IPS-15b (cell line): ENCODE measurements around the gene INS.
"Not testable (repeated sequence)": the region's sequence is repeated elsewhere in the genome, so short reads cannot be mapped to it uniquely, and the experiment has no call there.

Source experiments
- H3K27me3 ChIP-seq: one replicate; pipeline ENCODE4 v1.6.1; 2013; ENCODE audit warnings: low read length; ENCODE audit not compliant: control insufficient read depth, insufficient read depth
- H3K36me3 ChIP-seq: one replicate; pipeline ENCODE4 v1.6.1; 2013; ENCODE audit warnings: low read length; ENCODE audit not compliant: control insufficient read depth, insufficient read depth
- H3K4me1 ChIP-seq: one replicate; pipeline ENCODE4 v1.6.1; 2013; ENCODE audit warnings: mild to moderate bottlenecking, low read length; ENCODE audit not compliant: control insufficient read depth, insufficient read depth
- H3K4me3 ChIP-seq: one replicate; pipeline ENCODE4 v1.5.1; 2013; ENCODE audit warnings: low read depth, low read length
- H3K9ac ChIP-seq: one replicate; pipeline ENCODE4 v1.6.1; 2013; ENCODE audit warnings: low read depth, mild to moderate bottlenecking, low read length
- H3K9me3 ChIP-seq: one replicate; pipeline ENCODE4 v1.6.1; 2013; ENCODE audit warnings: mild to moderate bottlenecking, low read length; ENCODE audit not compliant: control insufficient read depth, insufficient read depth

The INS gene

GRCh38 chr11:2129699-2130366 is 31.2 kb downstream of the INS start:
- Histone ChIP-seq H3K4me1 (no peaks in the 10 kb centered on the region), H3K27me3 (no peaks in the 10 kb centered on the region), H3K36me3 (no peaks in the 10 kb centered on the region), H3K9me3 (no peaks in the 10 kb centered on the region), H3K9ac (no peak overlapping the region), H3K4me3 (no peak overlapping the region)

- no peaks in the 10 kb centered on the region for H3K4me1 ChIP-seq
- no peak overlapping the region for H3K9ac ChIP-seq
- no peak overlapping the region for H3K4me3 ChIP-seq
- no peaks in the 10 kb centered on the region for H3K36me3 ChIP-seq
- no peaks in the 10 kb centered on the region for H3K9me3 ChIP-seq
- no peaks in the 10 kb centered on the region for H3K27me3 ChIP-seq
Measured at GRCh38 chr11:2129308-2129698, 31.7 kb downstream of the INS start.

GRCh38 chr11:2128511-2129307 is 32.3 kb downstream of the INS start:
- no peaks in the 10 kb centered on the region for H3K9me3 ChIP-seq
- H3K9ac ChIP-seq, result no peak overlapping the region
- H3K4me3 ChIP-seq, result no peak overlapping the region
- H3K36me3 ChIP-seq, result no peaks in the 10 kb centered on the region
- H3K4me1 ChIP-seq, result no peaks in the 10 kb centered on the region
- no peaks in the 10 kb centered on the region for H3K27me3 ChIP-seq

- Histone ChIP-seq H3K36me3 (no peaks in the 10 kb centered on the region), H3K4me1 (no peaks in the 10 kb centered on the region), H3K27me3 (no peaks in the 10 kb centered on the region), H3K9me3 (no peaks in the 10 kb centered on the region), H3K4me3 (no peak overlapping the region), H3K9ac (no peak overlapping the region)
Measured at GRCh38 chr11:2128130-2128510, 32.9 kb downstream of the INS start.

- Histone ChIP-seq H3K36me3 (no peaks in the 10 kb centered on the region), H3K9me3 (no peaks in the 10 kb centered on the region), H3K4me3 (no peak overlapping the region), H3K9ac (no peak overlapping the region), H3K27me3 (no peaks in the 10 kb centered on the region), H3K4me1 (no peaks in the 10 kb centered on the region)
Measured at GRCh38 chr11:2127482-2128129, 33.4 kb downstream of the INS start.

GRCh38 chr11:2126520-2127085 is 34.4 kb downstream of the INS start:
- H3K9me3 ChIP-seq, result no peaks in the 10 kb centered on the region
- H3K4me3 ChIP-seq, result no peak overlapping the region
- H3K36me3 ChIP-seq, result no peaks in the 10 kb centered on the region
- H3K4me1 ChIP-seq, result no peaks in the 10 kb centered on the region
- H3K9ac ChIP-seq, result no peak overlapping the region
- no peaks in the 10 kb centered on the region for H3K27me3 ChIP-seq

GRCh38 chr11:2124736-2125484 is 36.1 kb downstream of the INS start:
- H3K27me3 ChIP-seq, H3K4me1 ChIP-seq, H3K9me3 ChIP-seq, H3K9ac ChIP-seq, H3K4me3 ChIP-seq, H3K36me3 ChIP-seq: not testable (repeated sequence)

- Histone ChIP-seq H3K9me3 (no peaks in the 10 kb centered on the region), H3K27me3 (no peaks in the 10 kb centered on the region), H3K36me3 (no peaks in the 10 kb centered on the region), H3K4me3 (no peak overlapping the region), H3K9ac (no peak overlapping the region), H3K4me1 (no peaks in the 10 kb centered on the region)
Measured at GRCh38 chr11:2123628-2123960, 37.4 kb downstream of the INS start.

- no peak overlapping the region for H3K4me3 ChIP-seq
- no peak overlapping the region for H3K9ac ChIP-seq
- H3K4me1 ChIP-seq, result no peaks in the 10 kb centered on the region
- H3K27me3 ChIP-seq, result no peaks in the 10 kb centered on the region
- H3K9me3 ChIP-seq, result no peaks in the 10 kb centered on the region
- H3K36me3 ChIP-seq, result no peaks in the 10 kb centered on the region
Measured at GRCh38 chr11:2122907-2123627, 37.9 kb downstream of the INS start.

- Histone ChIP-seq H3K9ac (no peak overlapping the region), H3K27me3 (no peaks in the 10 kb centered on the region), H3K4me3 (no peak overlapping the region), H3K4me1 (no peaks in the 10 kb centered on the region), H3K36me3 (no peaks in the 10 kb centered on the region), H3K9me3 (no peaks in the 10 kb centered on the region)
Measured at GRCh38 chr11:2122222-2122906, 38.6 kb downstream of the INS start.
